Kidney epithelial cell (primary cell): ENCODE results near the gene RGMA. TPM values are rescaled to one million over a fixed set of nuclear protein-coding genes. Genes with fewer than 3 reads are reported as not detected.

Experiments
- DNase-seq: peaks from one replicate; pipeline ENCODE4 v3.0.0-alpha.2; 2010; ENCODE audit warnings: low read depth
- H3K27me3 ChIP-seq: 2 replicates; pipeline ENCODE4 v1.6.0; 2011; ENCODE audit warnings: low read length; ENCODE audit not compliant: control insufficient read depth, insufficient read depth
- H3K36me3 ChIP-seq: 2 replicates; pipeline ENCODE4 v1.5.1; 2011; ENCODE audit warnings: low read length; ENCODE audit not compliant: control insufficient read depth, insufficient read depth
- H3K4me3 ChIP-seq: 2 replicates; pipeline ENCODE4 v1.5.1; 2011; ENCODE audit warnings: low read depth, mild to moderate bottlenecking, control low read depth, low read length
- total RNA-seq: library from RNA; depleted of rRNA; stranded (reverse); fragments of >200 nt; gene quantifications from 2 replicates; pipeline ENCODE4 v1.2.3, GENCODE V29; 2015
- TF ChIP-seq, protein P1 (sequence below): IDR thresholded peaks from 2 replicates; pipeline ENCODE4 v1.5.1; 2011; ENCODE audit warnings: mild to moderate bottlenecking, moderate library complexity, low read length, control low read depth, inconsistent platforms; ENCODE audit not compliant: insufficient read depth, poor library complexity, severe bottlenecking

The RGMA gene
- total RNA-seq, 1 donor from 2014 or later: 0.29 TPM

DNA sequence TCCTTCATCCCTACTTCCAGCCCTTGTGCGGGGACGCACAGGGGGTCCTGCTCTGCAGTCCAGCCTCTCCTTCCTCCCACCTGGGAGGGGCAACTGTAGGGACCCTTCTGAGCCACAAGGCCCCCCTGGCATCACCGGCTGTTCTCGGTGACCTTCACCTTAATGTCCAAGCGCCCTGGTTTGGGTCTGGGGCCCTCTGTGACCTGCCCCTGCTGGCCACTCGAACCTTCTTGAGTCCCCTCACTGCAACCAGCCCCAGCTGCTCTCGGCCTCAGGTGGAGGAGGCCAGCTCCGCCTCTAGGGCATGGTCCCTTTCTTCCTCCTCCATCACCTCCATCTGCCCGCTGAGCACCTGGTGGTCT is 57.9 kb downstream of the RGMA start:
- H3K4me3 ChIP-seq: no peak overlapping the region
- TF ChIP-seq, protein P1, sequence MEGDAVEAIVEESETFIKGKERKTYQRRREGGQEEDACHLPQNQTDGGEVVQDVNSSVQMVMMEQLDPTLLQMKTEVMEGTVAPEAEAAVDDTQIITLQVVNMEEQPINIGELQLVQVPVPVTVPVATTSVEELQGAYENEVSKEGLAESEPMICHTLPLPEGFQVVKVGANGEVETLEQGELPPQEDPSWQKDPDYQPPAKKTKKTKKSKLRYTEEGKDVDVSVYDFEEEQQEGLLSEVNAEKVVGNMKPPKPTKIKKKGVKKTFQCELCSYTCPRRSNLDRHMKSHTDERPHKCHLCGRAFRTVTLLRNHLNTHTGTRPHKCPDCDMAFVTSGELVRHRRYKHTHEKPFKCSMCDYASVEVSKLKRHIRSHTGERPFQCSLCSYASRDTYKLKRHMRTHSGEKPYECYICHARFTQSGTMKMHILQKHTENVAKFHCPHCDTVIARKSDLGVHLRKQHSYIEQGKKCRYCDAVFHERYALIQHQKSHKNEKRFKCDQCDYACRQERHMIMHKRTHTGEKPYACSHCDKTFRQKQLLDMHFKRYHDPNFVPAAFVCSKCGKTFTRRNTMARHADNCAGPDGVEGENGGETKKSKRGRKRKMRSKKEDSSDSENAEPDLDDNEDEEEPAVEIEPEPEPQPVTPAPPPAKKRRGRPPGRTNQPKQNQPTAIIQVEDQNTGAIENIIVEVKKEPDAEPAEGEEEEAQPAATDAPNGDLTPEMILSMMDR: no peak
- no peaks in the 10 kb centered on the region for H3K27me3 ChIP-seq
- H3K36me3 ChIP-seq: peaks cover 3% of the 10 kb centered on the region
- DNase-seq: no peak

DNA sequence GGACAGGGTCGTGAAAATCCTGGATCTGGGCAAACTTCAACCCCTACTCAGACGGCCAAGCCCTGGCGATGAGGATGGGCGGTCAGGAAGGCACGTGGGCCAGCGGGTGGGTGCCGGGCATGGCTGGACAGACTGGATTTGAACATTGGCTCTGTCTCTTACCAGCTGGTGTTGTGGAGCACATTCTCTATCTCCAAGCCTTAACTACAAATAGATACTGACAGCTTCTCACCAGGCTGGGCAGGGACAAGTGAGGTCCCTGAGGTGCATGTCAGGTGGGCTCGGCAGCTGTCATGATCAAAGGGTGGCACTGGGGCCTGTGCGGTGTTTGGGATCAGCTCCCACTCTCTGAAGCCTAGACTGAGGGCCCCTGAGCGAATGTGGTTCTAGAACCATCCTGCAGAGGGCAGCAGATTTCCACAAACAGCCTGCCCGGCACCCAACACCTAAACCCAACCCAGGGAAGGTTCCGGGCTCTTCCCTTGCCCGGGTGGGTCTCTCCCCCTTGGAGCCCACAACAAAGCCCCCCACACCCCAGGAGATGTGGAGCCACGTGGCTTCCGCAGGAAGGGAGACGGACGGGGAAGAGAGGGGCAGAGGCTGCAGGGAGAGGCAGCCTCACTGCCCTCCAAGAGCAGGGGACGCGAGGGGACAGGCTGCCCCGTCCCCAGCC is 58.4 kb downstream of the RGMA start:
- Histone ChIP-seq H3K27me3 (no peaks in the 10 kb centered on the region), H3K36me3 (peaks cover 3% of the 10 kb centered on the region), H3K4me3 (no peak overlapping the region)
- no peak for DNase-seq
- TF ChIP-seq, protein P1: peak; percentile 84

DNA sequence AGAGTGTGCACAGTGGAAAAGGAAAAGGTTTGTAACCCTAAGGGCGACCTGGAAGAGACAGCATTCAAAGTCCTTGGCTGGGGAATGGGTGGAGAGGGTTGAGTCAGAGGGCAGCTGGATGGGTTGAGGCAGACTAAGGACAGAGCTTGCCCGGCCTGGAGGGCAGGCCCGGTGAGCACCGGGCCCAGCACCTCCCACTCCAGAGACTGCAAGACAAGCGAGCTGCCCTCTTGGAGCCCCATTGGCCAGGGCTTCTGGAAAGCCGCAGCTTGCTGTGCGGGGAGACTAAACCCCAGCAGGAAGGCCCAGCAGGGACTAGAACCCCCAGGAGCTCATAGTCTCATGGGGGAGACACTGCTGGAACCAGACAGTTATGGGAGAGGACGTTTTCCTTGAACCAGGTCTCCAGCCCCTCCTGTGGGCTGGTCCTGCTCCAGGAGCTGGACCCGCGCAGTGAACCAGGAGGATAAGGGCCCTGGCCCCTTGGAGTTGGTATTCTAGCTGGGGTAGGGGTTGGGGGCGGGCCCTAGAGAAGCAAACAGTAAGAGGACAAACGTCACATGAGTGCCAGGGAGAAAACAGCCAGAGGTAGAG is 59.1 kb downstream of the RGMA start:
- no peaks in the 10 kb centered on the region for H3K27me3 ChIP-seq
- no peak for DNase-seq

DNA sequence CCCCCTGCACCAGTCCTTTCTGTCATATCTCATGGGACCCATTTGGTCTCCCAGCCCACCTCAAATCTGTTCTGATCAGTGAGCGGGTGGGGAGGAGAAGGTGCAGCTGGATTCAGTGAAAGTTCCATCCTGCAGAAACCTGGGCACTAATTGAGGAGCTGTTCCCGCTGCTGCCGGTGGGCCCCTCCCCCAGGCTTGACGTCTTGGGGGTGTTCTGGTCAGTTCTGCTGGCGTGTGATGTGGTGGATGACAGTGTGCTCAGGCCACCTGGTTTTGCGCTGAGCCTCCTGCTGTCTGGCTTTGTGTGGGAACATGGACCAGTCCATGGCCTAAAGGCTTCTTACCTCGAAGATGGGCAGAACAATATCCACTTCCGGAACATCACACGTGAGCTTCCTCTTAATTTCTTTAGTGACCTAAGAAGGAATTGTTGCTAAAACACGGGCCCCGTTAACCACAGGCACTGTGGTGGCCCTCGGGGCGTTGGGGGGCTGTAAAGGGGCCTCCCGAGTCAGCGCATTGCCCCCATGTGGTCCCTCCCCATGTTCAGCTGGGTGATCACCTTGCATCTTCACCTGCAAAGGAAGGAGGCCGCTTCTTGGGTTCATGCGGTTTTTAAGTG is 59.7 kb downstream of the RGMA start:
- no peak for DNase-seq
- H3K4me3 ChIP-seq: no peak overlapping the region
- H3K36me3 ChIP-seq: peaks cover 5% of the 10 kb centered on the region
- TF ChIP-seq, protein P1: no peak
- no peaks in the 10 kb centered on the region for H3K27me3 ChIP-seq

More for the DNA sequence above, 59.1 kb downstream of the RGMA start:
- TF ChIP-seq, protein P1: no peak
- Histone ChIP-seq H3K36me3 (peaks cover 4% of the 10 kb centered on the region), H3K4me3 (no peak overlapping the region)

DNA sequence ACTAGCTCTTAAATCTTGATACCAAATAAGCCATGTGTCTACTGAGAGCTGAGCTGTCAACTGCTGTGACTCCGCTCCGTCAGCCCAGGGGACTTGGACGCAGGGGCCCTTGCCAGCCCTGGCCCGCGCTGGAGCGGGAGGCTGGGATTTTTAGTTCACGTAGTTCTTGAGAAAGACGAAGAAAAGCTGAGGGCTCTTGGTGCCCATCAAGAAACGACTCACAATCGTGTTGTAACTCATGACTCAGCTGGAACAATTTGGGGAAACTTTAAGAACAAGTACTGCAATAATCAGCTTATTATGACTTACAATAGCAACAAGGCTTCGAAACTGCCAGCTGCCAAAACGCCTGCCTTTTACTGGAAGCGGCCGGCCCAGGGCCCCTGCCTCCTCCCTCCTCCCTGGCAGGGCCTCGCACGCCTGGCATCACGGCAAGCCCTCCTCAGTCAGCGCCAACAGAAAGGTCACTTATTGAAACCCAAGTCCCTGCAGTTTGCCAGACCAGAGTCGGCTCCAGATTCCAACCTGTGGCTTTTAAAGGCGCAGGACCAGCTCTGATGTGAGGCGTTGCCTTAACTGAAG is 60.3 kb downstream of the RGMA start:
- peaks cover 6% of the 10 kb centered on the region for H3K36me3 ChIP-seq
- TF ChIP-seq, protein P1: no peak
- DNase-seq: peak; percentile 26
- H3K4me3 ChIP-seq: no peak overlapping the region
- H3K27me3 ChIP-seq: no peaks in the 10 kb centered on the region
